Activated CD4-positive, alpha-beta T cell treated with anti-CD3 and anti-CD28 coated beads, Interleukin-2, amount 50 U/mL, for 48 hours (primary cell): ENCODE results near the gene HTT.
A peak's percentile ranks its signal among the peaks of the same experiment; 100 is the strongest.

Experiments
- DNase-seq, 2 experiments: peaks; one replicate each; pipeline ENCODE4 v3.0.0-alpha.2; 2020

HTT gene

GRCh38 chr4:3074078-3074845 is at the start of gene HTT, which contains the start of gene HTT-AS:
TSS of gene HTT (plus strand) at chr4:3074681. CDS start at chr4:3074826, 145 bp downstream.
TSS of gene HTT-AS (minus strand) at chr4:3074538.
- peak; percentile 97 to 99 for DNase-seq

- DNase-seq, result no peak
These were observed 48.6 kb upstream of the HTT start for GRCh38 chr4:3025881-3026280.

- no peak for DNase-seq
These were observed 47.9 kb upstream of the HTT start for GRCh38 chr4:3026540-3026939.

- no peak for DNase-seq
These were observed 45.0 kb upstream of the HTT start for GRCh38 chr4:3029464-3029863.

- no peak for DNase-seq
These were observed 43.7 kb upstream of the HTT start for GRCh38 chr4:3030566-3031356.

GRCh38 chr4:3031357-3032082 is 43.0 kb upstream of the HTT start:
- no peak for DNase-seq

- no peak for DNase-seq
These were observed 40.2 kb upstream of the HTT start for GRCh38 chr4:3034231-3034630.

- DNase-seq, result no peak
These were observed 39.2 kb upstream of the HTT start for GRCh38 chr4:3035249-3035648.

GRCh38 chr4:3035674-3036073 is 38.8 kb upstream of the HTT start:
- DNase-seq, result no peak

- no peak for DNase-seq
These were observed 38.1 kb upstream of the HTT start for GRCh38 chr4:3036131-3036952.

GRCh38 chr4:3037957-3038461 is 36.5 kb upstream of the HTT start:
- DNase-seq, result peak in 1 of 2 experiments; percentile 25

GRCh38 chr4:3039706-3040366 is 34.6 kb upstream of the HTT start:
- DNase-seq, result no peak

- no peak for DNase-seq
These were observed 33.9 kb upstream of the HTT start for GRCh38 chr4:3040452-3041191.

GRCh38 chr4:3041192-3042142 is 33.0 kb upstream of the HTT start:
- peak; percentile 41 to 47 for DNase-seq

GRCh38 chr4:3042226-3042625 is 32.3 kb upstream of the HTT start:
- no peak for DNase-seq

GRCh38 chr4:3043282-3044020 is 31.0 kb upstream of the HTT start:
- no peak for DNase-seq

- peak; percentile 57 to 66 for DNase-seq
These were observed 29.3 kb upstream of the HTT start for GRCh38 chr4:3044870-3045819.

- DNase-seq, result no peak
These were observed 28.3 kb upstream of the HTT start for GRCh38 chr4:3046162-3046561.
